GM12878 (cell line): ENCODE results near the gene NUP210L. TPM values are rescaled to one million over a fixed set of nuclear protein-coding genes. Genes with fewer than 3 reads are reported as not detected.

Experiments
- ATAC-seq: fragments of 200-7000 bp; cut with Tn5 transposase; 3 replicates; pipeline ENCODE4 v1.9.1; 2020; ENCODE audit warnings: mild to moderate bottlenecking, moderate library complexity
- BruUV-seq: library from RNA; stranded (reverse); fragments of 400-500 nt; replicated peaks from 2 replicates; lab custom pipeline; 2021; lab: Mats Ljungman, UMichigan
- CTCF ChIA-PET: fragments of 300-600 bp; sonication (Branson Sonifier 250); formaldehyde crosslinking; extraction: SDS; loops from one replicate; lab custom pipeline; 2021; ENCODE audit warnings: inconsistent platforms; lab: Yijun Ruan, JAX
- POLR2A ChIA-PET: fragments of 350-600 bp; formaldehyde crosslinking; extraction: SDS; loops from one replicate; lab custom pipeline; 2021; ENCODE audit warnings: inconsistent platforms; lab: Charles Lee
- RAD21 ChIA-PET: fragments of 300-600 bp; sonication (Branson Sonifier 250); formaldehyde crosslinking; loops from one replicate; lab custom pipeline; 2023; ENCODE audit warnings: antibody characterized with exemption; ENCODE audit not compliant: unreplicated experiment; lab: Charles Lee
- SMC1A ChIA-PET: fragments of 300-600 bp; sonication (Branson Sonifier 250); formaldehyde crosslinking; loops from one replicate; lab custom pipeline; 2023; ENCODE audit not compliant: unreplicated experiment, uncharacterized antibody; lab: Charles Lee
- DNase-seq: peaks from one replicate; pipeline ENCODE4 v3.0.0-alpha.2; 2011; ENCODE audit warnings: low read depth, low spot score
- FAIRE-seq: peaks from 3 replicates; lab custom pipeline; 2011; peaks lifted over from hg19 to GRCh38; lab: Jason Lieb, UNC
- H2AFZ ChIP-seq: 2 replicates; pipeline ENCODE4 v1.6.0; 2011; ENCODE audit warnings: low read depth, low read length, control low read depth; ENCODE audit not compliant: control insufficient read depth
- H3K27ac ChIP-seq: 2 replicates; pipeline ENCODE4 v1.5.1; 2011; ENCODE audit warnings: control low read depth; ENCODE audit not compliant: control insufficient read depth, insufficient read depth
- H3K27me3 ChIP-seq, 2 experiments: replicated peaks in 1 of 2; 2 replicates each; pipeline versions ENCODE4 v1.6.0 to v1.6.1; 2011; ENCODE audit warnings: low read length in 1 of 2; ENCODE audit not compliant: control insufficient read depth in 2 of 2, insufficient read depth in 2 of 2
- H3K36me3 ChIP-seq, 2 experiments: 2 replicates each; pipeline ENCODE4 v1.5.1; 2011; ENCODE audit warnings: low read length in 1 of 2; ENCODE audit not compliant: control insufficient read depth in 2 of 2, insufficient read depth in 2 of 2
- H3K4me1 ChIP-seq: 2 replicates; pipeline ENCODE4 v1.6.1; 2011; ENCODE audit warnings: mild to moderate bottlenecking, low read length, moderate library complexity, mixed read lengths; ENCODE audit not compliant: control insufficient read depth, insufficient read depth
- H3K4me2 ChIP-seq: 2 replicates; pipeline ENCODE4 v1.6.0; 2011; ENCODE audit warnings: control low read depth; ENCODE audit not compliant: control insufficient read depth, insufficient read depth
- H3K4me3 ChIP-seq: fragments of 200-600 bp; sonication (generic); 2 replicates; pipeline ENCODE4 v1.5.1; 2016
- H3K79me2 ChIP-seq: 2 replicates; pipeline ENCODE4 v1.6.0; 2011; ENCODE audit warnings: low read length; ENCODE audit not compliant: control insufficient read depth, insufficient read depth
- H3K9ac ChIP-seq: 2 replicates; pipeline ENCODE4 v1.8.0; 2011; ENCODE audit warnings: low read length, control low read depth, mixed read lengths; ENCODE audit not compliant: control insufficient read depth, insufficient read depth
- H3K9me3 ChIP-seq: replicated peaks from 3 replicates; pipeline ENCODE4 v1.5.1; 2011; ENCODE audit warnings: mild to moderate bottlenecking, low read length; ENCODE audit not compliant: control insufficient read depth, insufficient read depth
- H4K20me1 ChIP-seq: 2 replicates; pipeline ENCODE4 v1.6.0; 2011; ENCODE audit not compliant: control insufficient read depth, insufficient read depth
- BMI1 ChIP-seq: fragments of 450-650 bp; IDR thresholded peaks from 2 replicates; pipeline ENCODE4 v1.6.1; 2016; ENCODE audit warnings: mild to moderate bottlenecking, moderate library complexity, borderline replicate concordance
- EGR1 ChIP-seq, 2 experiments: IDR thresholded peaks; 1 replicate in 1 of 2; 2 replicates in 1 of 2; pipeline ENCODE4 v1.6.1; 2011 to 2012; ENCODE audit warnings: low read depth in 2 of 2, low read length in 2 of 2, borderline replicate concordance in 1 of 2, mild to moderate bottlenecking in 1 of 2, moderate library complexity in 1 of 2
- GATAD2B ChIP-seq: fragments of 450-650 bp; conservative IDR thresholded peaks from 2 replicates; pipeline ENCODE4 v1.6.1; 2017; ENCODE audit warnings: low read depth, mild to moderate bottlenecking, moderate library complexity
- LARP7 ChIP-seq: fragments of 450-650 bp; IDR thresholded peaks from 2 replicates; pipeline ENCODE4 v1.6.1; 2017; ENCODE audit warnings: mild to moderate bottlenecking
- PML ChIP-seq: IDR thresholded peaks from 2 replicates; pipeline ENCODE4 v1.6.1; 2012; ENCODE audit warnings: low read length, inconsistent platforms
- POLR2AphosphoS5 ChIP-seq: IDR thresholded peaks from 2 replicates; pipeline ENCODE4 v1.6.1; 2011; ENCODE audit warnings: mild to moderate bottlenecking, low read length, inconsistent platforms
- SMC3 ChIP-seq: IDR thresholded peaks from 2 replicates; pipeline ENCODE4 v1.6.1; 2011; ENCODE audit warnings: low read length, improper control_type of control experiment, borderline replicate concordance
- YY1 ChIP-seq: IDR thresholded peaks from 2 replicates; pipeline ENCODE4 v1.6.1; 2011; ENCODE audit warnings: low read depth, mild to moderate bottlenecking, low read length
- WGBS: methylation state at CpG from one replicate; pipeline ENCODE4 v1.1.6; 2016; ENCODE audit warnings: low lambda C conversion rate; ENCODE audit not compliant: insufficient replicate concordance, insufficient coverage; ENCODE audit errors: missing lambda C conversion rate; 5-methylcytosine and 5-hydroxymethylcytosine counted together
- in situ Hi-C: fragments of 300-500 bp; cut with MboI; formaldehyde crosslinking; loops from 9 replicates; pipeline ENCODE4 v1.14.3; 2018; ENCODE audit warnings: mixed read lengths
- intact Hi-C: fragments of 100-400 bp; cut with micrococcal nuclease; formaldehyde crosslinking; loops from one replicate; pipeline ENCODE4 v1.14.2; 2022; ENCODE audit not compliant: unreplicated experiment
- polyA plus RNA-seq, 11 experiments: library from polyadenylated mRNA; depleted of rRNA in 4 of 11; unstranded in 6 of 11; stranded (reverse) in 5 of 11; fragments of >200 nt; fragmentation: Nextera tagmentation in 4 of 11; fragmentation: Illumina TruSeq in 1 of 11; extraction: Ambion mirVana in 4 of 11; extraction: Trizol in 1 of 11; gene quantifications; 1 replicate in 1 of 11; 2 replicates in 10 of 11; pipeline versions ENCODE4 v1.2.1 to v1.2.3, GENCODE V29; 2011 to 2016; ENCODE audit warnings: inconsistent platforms in 2 of 11, missing spikeins in 2 of 11, low read depth in 1 of 11
- total RNA-seq, 4 experiments: library from RNA; depleted of rRNA in 3 of 4; stranded (reverse); fragments of >200 nt in 3 of 4; fragmentation: Illumina TruSeq in 1 of 4; extraction: Trizol in 1 of 4; gene quantifications; 2 replicates each; pipeline versions ENCODE4 v1.2.1 to v1.2.3, GENCODE V29; 2013 to 2021
- TF ChIP-seq, protein P1 (sequence below): IDR thresholded peaks from 2 replicates; pipeline ENCODE4 v1.6.1; 2011; ENCODE audit warnings: mild to moderate bottlenecking, low read depth, low read length, moderate library complexity; ENCODE audit not compliant: insufficient replicate concordance
- TF ChIP-seq, protein P2 (sequence below), 3 experiments: IDR thresholded peaks in 2 of 3; conservative IDR thresholded peaks in 1 of 3; 2 replicates each; pipeline ENCODE4 v1.5.1; 2011; ENCODE audit warnings: low read depth in 3 of 3, low read length in 3 of 3, mild to moderate bottlenecking in 3 of 3, control low read depth in 2 of 3, moderate library complexity in 2 of 3, inconsistent platforms in 1 of 3, mixed read lengths in 1 of 3; ENCODE audit not compliant: control insufficient read depth in 2 of 3, insufficient read depth in 1 of 3; ENCODE audit errors: extremely low read depth in 1 of 3

Gene NUP210L
- total and polyA plus RNA-seq, 10 of the 15 experiments (the other 5 are each of a cell fraction or from before 2014, with no cell fraction given), result 0.04 to 0.08 (median 0.07) TPM; not detected in 7

DNA sequence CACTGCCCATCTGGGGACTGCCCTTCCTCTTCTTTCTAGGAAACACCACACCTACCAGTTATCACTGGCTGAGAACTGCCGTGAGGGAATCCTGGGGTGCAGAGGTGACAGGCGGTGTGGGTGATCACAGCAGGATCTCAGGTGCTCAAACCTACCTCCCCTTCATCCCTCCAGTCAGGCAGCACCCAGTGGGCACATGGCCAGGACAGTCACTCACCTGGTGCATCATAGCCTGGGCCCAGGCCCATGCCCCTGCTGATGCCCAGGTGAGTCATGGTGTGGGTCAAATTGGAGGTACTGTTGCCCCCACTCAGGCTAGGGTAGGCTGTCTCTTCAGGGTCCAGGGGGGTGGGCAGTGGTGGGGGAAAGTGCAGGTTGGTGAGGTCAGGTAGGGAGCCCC lies 203.1 kb downstream of the NUP210L start:
- DNase-seq (no peak), FAIRE-seq (no peak), ATAC-seq (no peak)
- Histone ChIP-seq H3K27ac (no peak overlapping the region), H3K36me3 (peaks cover 33 to 38% of the 10 kb centered on the region in 2 experiments; a peak in 3 of 4 replicates), H4K20me1 (peaks cover 12% of the 10 kb centered on the region; the same call in 1 of the 2 replicates), H3K27me3 (no peaks in the 10 kb centered on the region), H3K4me2 (no peak overlapping the region), H3K79me2 (peaks cover 39% of the 10 kb centered on the region), H3K9ac (no peak overlapping the region), H3K4me3 (no peak overlapping the region), H3K4me1 (peaks cover 15% of the 10 kb centered on the region), H2AFZ (no peak overlapping the region), H3K9me3 (no peaks in the 10 kb centered on the region)
- in situ Hi-C loops, result no loop called here
- intact Hi-C loops, result no loop called here
- RAD21 ChIA-PET, result no interaction called here
- TF ChIP-seq BMI1 (no peak), YY1 (no peak), POLR2AphosphoS5 (no peak), EGR1 (IDR thresholded peaks at IDR 0.05; ENCODE audit: borderline replicate concordance in 1 of 2, low read depth in 2 of 2, low read length in 2 of 2) (no peak), GATAD2B (no peak), SMC3 (no peak), LARP7 (no peak), PML (no peak)
- TF ChIP-seq, protein P1, sequence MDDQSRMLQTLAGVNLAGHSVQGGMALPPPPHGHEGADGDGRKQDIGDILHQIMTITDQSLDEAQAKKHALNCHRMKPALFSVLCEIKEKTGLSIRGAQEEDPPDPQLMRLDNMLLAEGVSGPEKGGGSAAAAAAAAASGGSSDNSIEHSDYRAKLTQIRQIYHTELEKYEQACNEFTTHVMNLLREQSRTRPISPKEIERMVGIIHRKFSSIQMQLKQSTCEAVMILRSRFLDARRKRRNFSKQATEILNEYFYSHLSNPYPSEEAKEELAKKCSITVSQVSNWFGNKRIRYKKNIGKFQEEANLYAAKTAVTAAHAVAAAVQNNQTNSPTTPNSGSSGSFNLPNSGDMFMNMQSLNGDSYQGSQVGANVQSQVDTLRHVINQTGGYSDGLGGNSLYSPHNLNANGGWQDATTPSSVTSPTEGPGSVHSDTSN, result no peak
- TF ChIP-seq, protein P2, sequence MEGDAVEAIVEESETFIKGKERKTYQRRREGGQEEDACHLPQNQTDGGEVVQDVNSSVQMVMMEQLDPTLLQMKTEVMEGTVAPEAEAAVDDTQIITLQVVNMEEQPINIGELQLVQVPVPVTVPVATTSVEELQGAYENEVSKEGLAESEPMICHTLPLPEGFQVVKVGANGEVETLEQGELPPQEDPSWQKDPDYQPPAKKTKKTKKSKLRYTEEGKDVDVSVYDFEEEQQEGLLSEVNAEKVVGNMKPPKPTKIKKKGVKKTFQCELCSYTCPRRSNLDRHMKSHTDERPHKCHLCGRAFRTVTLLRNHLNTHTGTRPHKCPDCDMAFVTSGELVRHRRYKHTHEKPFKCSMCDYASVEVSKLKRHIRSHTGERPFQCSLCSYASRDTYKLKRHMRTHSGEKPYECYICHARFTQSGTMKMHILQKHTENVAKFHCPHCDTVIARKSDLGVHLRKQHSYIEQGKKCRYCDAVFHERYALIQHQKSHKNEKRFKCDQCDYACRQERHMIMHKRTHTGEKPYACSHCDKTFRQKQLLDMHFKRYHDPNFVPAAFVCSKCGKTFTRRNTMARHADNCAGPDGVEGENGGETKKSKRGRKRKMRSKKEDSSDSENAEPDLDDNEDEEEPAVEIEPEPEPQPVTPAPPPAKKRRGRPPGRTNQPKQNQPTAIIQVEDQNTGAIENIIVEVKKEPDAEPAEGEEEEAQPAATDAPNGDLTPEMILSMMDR (IDR thresholded peaks at IDR 0.05 in 2 of 3, conservative IDR thresholded peaks at IDR 0.05 in 1 of 3; ENCODE audit: control insufficient read depth in 2 of 3, extremely low read depth in 1 of 3, insufficient read depth in 1 of 3, low read depth in 3 of 3, low read length in 3 of 3), result no peak
- BruUV-seq, result no TSS peak
- 73% methylated on average over 2 of the region's 2 CpGs for WGBS
- CTCF ChIA-PET, result interaction anchor here (1.7 kb wide), 1 partner anchor 22 kb away, joined by 3 read pairs; no protein-coding TSS in a partner anchor
- POLR2A ChIA-PET, result no interaction called here
- SMC1A ChIA-PET, result no interaction called here
